Measurements from ENCODE around the gene MADD. TPM values are rescaled to one million over a fixed set of nuclear protein-coding genes. Genes with fewer than 3 reads are reported as not detected.

The MADD gene
- total RNA-seq, 1 experiment from 2014 or later: 41.0 TPM

GRCh38 chr11:47259232-47259977, 10.5 kb upstream of the MADD start:
- Histone ChIP-seq H2BK20ac (ENCODE audit: low read depth, low read length, poor library complexity, severe bottlenecking) (no peak overlapping the region), H3K23me2 (ENCODE audit: insufficient read length, low read depth, low read length, poor library complexity, severe bottlenecking) (peaks cover 4% of the 10 kb centered on the region), H2BK5ac (ENCODE audit: insufficient read length, low read length) (no peak overlapping the region), H2BK12ac (ENCODE audit: insufficient read length, low read depth, low read length) (no peak overlapping the region), H3T11ph (ENCODE audit: low read length) (no peak overlapping the region), H2BK120ac (ENCODE audit: low read depth, low read length, poor library complexity, severe bottlenecking) (no peak overlapping the region), H2BK15ac (ENCODE audit: low read depth, low read length) (no peak overlapping the region), H3K27me3 (ENCODE audit: insufficient read depth, low read length) (no peaks in the 10 kb centered on the region), H2AFZ (ENCODE audit: low read length) (no peak overlapping the region), H3K9ac (ENCODE audit: extremely low read depth, insufficient read length, low read length) (no peak overlapping the region), H4K20me1 (ENCODE audit: control insufficient read depth, insufficient read depth, insufficient read length) (no peaks in the 10 kb centered on the region), H2AK5ac (ENCODE audit: insufficient read length, low read length) (no peak overlapping the region), H3K4me2 (ENCODE audit: insufficient read depth, insufficient read length, low read length) (no peak overlapping the region), H3K79me1 (ENCODE audit: insufficient read depth, low read depth, low read length, poor library complexity, severe bottlenecking) (no peaks in the 10 kb centered on the region), H3K27ac (ENCODE audit: insufficient read length, low read depth, low read length) (no peak overlapping the region), H3K4me1 (ENCODE audit: insufficient read depth, low read length) (no peaks in the 10 kb centered on the region; the same call in 1 of the 2 replicates), H3K9me3 (ENCODE audit: control insufficient read depth, low read depth, low read length) (no peaks in the 10 kb centered on the region), H3K56ac (ENCODE audit: insufficient read length, low read depth, low read length) (no peak overlapping the region), H3K79me2 (ENCODE audit: insufficient read depth, low read length) (no peaks in the 10 kb centered on the region), H3K14ac (ENCODE audit: insufficient read depth, low read length) (no peak overlapping the region; the same call in 1 of the 2 replicates), H3K4ac (ENCODE audit: low read depth, low read length) (no peak overlapping the region), H4K91ac (ENCODE audit: insufficient read length, low read depth, low read length) (no peak overlapping the region), H3K18ac (ENCODE audit: insufficient read length, low read depth, low read length) (no peak overlapping the region), H3K23ac (ENCODE audit: insufficient read length, low read depth, low read length) (no peak overlapping the region), H4K8ac (replicated peaks; ENCODE audit: insufficient read length, low read depth, low read length) (no peak overlapping the region), H4K5ac (ENCODE audit: insufficient read length, low read depth, low read length) (no peak overlapping the region)
- Mint-ChIP-seq H3K4me1 (peaks cover 18 to 21% of the 10 kb centered on the region in 2 experiments), H3K9me3 (no peaks in the 10 kb centered on the region), H3K36me3 (ENCODE audit: insufficient read depth in 1 of 3, low read depth in 3 of 3) (peaks cover 0 to 2% (median 0%) of the 10 kb centered on the region in 3 experiments; a peak in 2 of 7 replicates), H3K27ac (peak overlapping the region; percentile 84 to 98 (median 92); a peak in 5 of 7 replicates), H3K27me3 (ENCODE audit: low read depth) (no peaks in the 10 kb centered on the region; the same call in 1 of the 2 replicates), H3K4me3 (peak overlapping the region in 1 of 2 experiments; percentile 12; a peak in 3 of 5 replicates)
- DNase-seq: peak; percentile 82
- peak; percentile 82 for TF ChIP-seq CTCF (conservative IDR thresholded peaks at IDR 0.05)
- no CpG with 5 or more reads among the region's 10 CpGs for WGBS (ENCODE audit: extremely low coverage, insufficient read length, low lambda C conversion rate)
